ENCODE results near the gene RPL38.

- TF ChIP-seq CTCF (conservative IDR thresholded peaks at IDR 0.05 in 1 of 2, IDR thresholded peaks at IDR 0.05 in 1 of 2; ENCODE audit: low read depth in 1 of 2, low read length in 2 of 2) (no peak), EZH2 (IDR thresholded peaks at IDR 0.05; ENCODE audit: low read length, missing control alignments) (no peak)
Observed at GRCh38 chr17:74190807-74191406, 12.6 kb upstream of the RPL38 start.
